Keratinocyte (primary cell): ENCODE data around the gene LRBA.
"Not testable (repeated sequence)": the region's sequence is repeated elsewhere in the genome, so short reads cannot be mapped to it uniquely, and the experiment has no call there.

Source experiments
- CTCF ChIP-seq, 3 experiments: IDR thresholded peaks in 1 of 3; conservative IDR thresholded peaks in 1 of 3; optimal IDR thresholded peaks in 1 of 3; 2 replicates in 2 of 3; 3 replicates in 1 of 3; pipeline versions ENCODE3 to v1.5.1; 2011; ENCODE audit warnings: low read length in 3 of 3, mild to moderate bottlenecking in 3 of 3, moderate library complexity in 2 of 3, control low read depth in 1 of 3, inconsistent platforms in 1 of 3; ENCODE audit not compliant: insufficient read depth in 2 of 3; ENCODE audit errors: extremely low read depth in 1 of 3
- EZH2 ChIP-seq: IDR thresholded peaks from one replicate; pipeline ENCODE4 v1.6.1; 2012; ENCODE audit warnings: inconsistent platforms, mild to moderate bottlenecking, low read length, moderate library complexity

DNA sequence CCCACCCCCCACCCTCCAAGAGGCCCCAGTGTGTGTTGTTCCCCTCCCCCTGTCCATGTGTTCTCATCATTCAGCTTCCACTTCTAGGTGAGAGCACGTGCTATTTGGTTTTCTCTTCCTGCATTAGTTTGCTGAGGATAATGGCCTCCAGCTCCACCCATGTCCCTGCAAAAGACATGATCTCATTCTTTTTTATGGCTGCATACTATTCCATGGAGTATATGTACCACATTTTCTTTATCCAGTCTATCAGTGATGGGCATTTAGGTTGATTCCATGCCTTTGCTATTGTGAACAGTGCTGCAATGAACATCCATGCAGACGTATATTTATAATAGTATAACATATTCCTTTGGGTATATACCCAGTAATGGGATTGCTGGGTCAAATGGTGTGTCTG, 628.7 kb downstream of the LRBA start:
- TF ChIP-seq EZH2; CTCF (optimal IDR thresholded peaks at IDR 0.05 in 1 of 3, IDR thresholded peaks at IDR 0.05 in 1 of 3, conservative IDR thresholded peaks at IDR 0.05 in 1 of 3; ENCODE audit: extremely low read depth in 1 of 3, insufficient read depth in 2 of 3, low read length in 3 of 3): not testable (repeated sequence)
